Glutamatergic neuron (in vitro differentiated cells): Measurements from ENCODE around the gene MAPKAP1. TPM values are rescaled to one million over a fixed set of nuclear protein-coding genes. Genes with fewer than 3 reads are reported as not detected.

Experiments used
- DNase-seq: peaks from one replicate; pipeline ENCODE4 v3.0.0; 2022
- H3K27ac Mint-ChIP-seq: one replicate; pipeline ENCODE4 v1.8.0; 2020; ENCODE audit warnings: mild to moderate bottlenecking, mixed read lengths, inconsistent platforms; ENCODE audit not compliant: unreplicated experiment
- H3K27me3 Mint-ChIP-seq: one replicate; pipeline ENCODE4 v1.8.0; 2020; ENCODE audit warnings: mild to moderate bottlenecking, moderate library complexity, mixed read lengths, inconsistent platforms; ENCODE audit not compliant: unreplicated experiment
- H3K36me3 Mint-ChIP-seq: one replicate; pipeline ENCODE4 v1.8.0; 2020; ENCODE audit warnings: mild to moderate bottlenecking, mixed read lengths, inconsistent platforms; ENCODE audit not compliant: unreplicated experiment
- H3K4me1 Mint-ChIP-seq: one replicate; pipeline ENCODE4 v1.8.0; 2020; ENCODE audit warnings: mild to moderate bottlenecking, low read depth, mixed read lengths, inconsistent platforms; ENCODE audit not compliant: unreplicated experiment
- H3K4me3 Mint-ChIP-seq: one replicate; pipeline ENCODE4 v1.8.0; 2020; ENCODE audit warnings: mild to moderate bottlenecking, mixed read lengths, inconsistent platforms; ENCODE audit not compliant: unreplicated experiment
- H3K9me3 Mint-ChIP-seq: one replicate; pipeline ENCODE4 v1.8.0; 2020; ENCODE audit warnings: mild to moderate bottlenecking, moderate library complexity, mixed read lengths, inconsistent platforms; ENCODE audit not compliant: unreplicated experiment
- total RNA-seq: library from RNA; stranded (reverse); fragmentation: NEBNext Ultra II Directional; extraction: Animal tissue kit (Norgen Biotek cat#: 25700); gene quantifications from one replicate; pipeline ENCODE4 v1.2.1, GENCODE V29; 2021; ENCODE audit not compliant: unreplicated experiment
- TF ChIP-seq, protein P1 (sequence below): fragments of 200-600 bp; sonication (generic); IDR thresholded peaks from one replicate; pipeline ENCODE4 v1.5.0; 2021; ENCODE audit not compliant: partially characterized antibody, unreplicated experiment

Gene MAPKAP1
- total RNA-seq, 1 donor from 2014 or later: 59.6 TPM

DNA sequence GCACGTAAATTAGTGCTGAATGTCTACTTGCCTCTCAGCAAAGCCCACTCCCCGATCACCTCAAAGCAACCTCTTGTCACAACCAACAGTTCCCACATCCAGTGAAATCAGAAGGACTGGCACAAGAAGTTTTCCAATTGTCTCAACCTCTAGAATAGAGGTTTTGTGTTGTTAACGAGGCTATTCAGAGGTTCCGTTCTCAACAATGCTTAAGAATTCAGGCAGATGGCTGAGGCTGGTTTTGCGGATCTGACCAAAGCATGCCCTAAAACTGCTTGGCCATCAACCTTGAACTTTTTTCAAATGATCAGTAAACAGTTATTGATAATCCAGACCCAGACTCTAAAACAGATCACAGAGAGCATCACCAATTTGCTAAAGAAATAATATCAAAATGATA is 52.9 kb downstream of the MAPKAP1 start:
- Mint-ChIP-seq H3K27me3 (no peaks in the 10 kb centered on the region), H3K36me3 (no peaks in the 10 kb centered on the region), H3K4me3 (peak overlapping the region; percentile 21), H3K9me3 (no peaks in the 10 kb centered on the region), H3K27ac (no peak overlapping the region), H3K4me1 (peaks cover 36% of the 10 kb centered on the region)
- TF ChIP-seq, protein P1, sequence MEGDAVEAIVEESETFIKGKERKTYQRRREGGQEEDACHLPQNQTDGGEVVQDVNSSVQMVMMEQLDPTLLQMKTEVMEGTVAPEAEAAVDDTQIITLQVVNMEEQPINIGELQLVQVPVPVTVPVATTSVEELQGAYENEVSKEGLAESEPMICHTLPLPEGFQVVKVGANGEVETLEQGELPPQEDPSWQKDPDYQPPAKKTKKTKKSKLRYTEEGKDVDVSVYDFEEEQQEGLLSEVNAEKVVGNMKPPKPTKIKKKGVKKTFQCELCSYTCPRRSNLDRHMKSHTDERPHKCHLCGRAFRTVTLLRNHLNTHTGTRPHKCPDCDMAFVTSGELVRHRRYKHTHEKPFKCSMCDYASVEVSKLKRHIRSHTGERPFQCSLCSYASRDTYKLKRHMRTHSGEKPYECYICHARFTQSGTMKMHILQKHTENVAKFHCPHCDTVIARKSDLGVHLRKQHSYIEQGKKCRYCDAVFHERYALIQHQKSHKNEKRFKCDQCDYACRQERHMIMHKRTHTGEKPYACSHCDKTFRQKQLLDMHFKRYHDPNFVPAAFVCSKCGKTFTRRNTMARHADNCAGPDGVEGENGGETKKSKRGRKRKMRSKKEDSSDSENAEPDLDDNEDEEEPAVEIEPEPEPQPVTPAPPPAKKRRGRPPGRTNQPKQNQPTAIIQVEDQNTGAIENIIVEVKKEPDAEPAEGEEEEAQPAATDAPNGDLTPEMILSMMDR: no peak
- DNase-seq: no peak

DNA sequence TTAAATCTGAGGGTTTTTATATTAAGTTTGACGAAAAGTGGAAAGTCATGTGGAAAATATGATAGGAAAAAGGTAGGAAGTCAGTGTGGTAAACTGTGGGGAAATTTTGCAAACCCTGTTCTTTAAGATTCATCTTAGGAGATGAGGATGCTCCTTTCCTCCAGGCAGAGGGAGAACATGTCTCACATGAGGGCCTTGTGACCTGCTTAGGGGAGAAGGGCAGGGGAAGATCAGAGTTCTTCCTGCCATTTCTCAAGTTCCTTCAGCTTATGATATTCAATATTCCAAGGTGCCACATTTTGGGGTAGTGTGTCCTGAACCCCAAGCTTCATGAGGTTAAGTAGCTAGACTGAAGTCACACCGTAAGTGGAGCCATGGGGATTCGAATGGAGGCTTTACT is 53.7 kb downstream of the MAPKAP1 start:
- Mint-ChIP-seq H3K4me3 (no peak overlapping the region), H3K9me3 (no peaks in the 10 kb centered on the region), H3K36me3 (no peaks in the 10 kb centered on the region), H3K27ac (no peak overlapping the region), H3K4me1 (peaks cover 36% of the 10 kb centered on the region), H3K27me3 (no peaks in the 10 kb centered on the region)
- DNase-seq: no peak
- TF ChIP-seq, protein P1: no peak

DNA sequence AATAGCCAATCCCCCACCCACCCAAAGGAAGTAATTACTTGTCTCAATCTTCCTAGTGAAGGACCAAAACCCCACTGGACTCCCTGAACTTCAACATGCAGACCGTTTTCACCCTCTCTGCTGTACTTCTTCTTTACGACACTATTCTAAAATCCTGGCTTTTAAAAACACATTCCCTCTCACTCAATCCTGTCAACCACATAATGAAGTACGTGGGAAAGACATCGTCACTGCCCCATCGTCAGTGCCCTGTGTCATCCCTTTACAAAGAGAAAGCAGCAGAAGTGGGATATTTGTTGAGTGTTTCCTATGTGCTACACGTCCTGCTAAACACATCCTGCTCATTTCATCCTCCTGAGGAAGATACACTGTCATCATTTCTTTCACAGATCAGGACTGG is 54.2 kb downstream of the MAPKAP1 start:
- no peak for DNase-seq
- no peaks in the 10 kb centered on the region for H3K36me3 Mint-ChIP-seq
- no peak overlapping the region for H3K27ac Mint-ChIP-seq
- no peaks in the 10 kb centered on the region for H3K27me3 Mint-ChIP-seq
- no peak overlapping the region for H3K4me3 Mint-ChIP-seq
- peaks cover 38% of the 10 kb centered on the region for H3K4me1 Mint-ChIP-seq
- TF ChIP-seq, protein P1: no peak
- H3K9me3 Mint-ChIP-seq: no peaks in the 10 kb centered on the region

DNA sequence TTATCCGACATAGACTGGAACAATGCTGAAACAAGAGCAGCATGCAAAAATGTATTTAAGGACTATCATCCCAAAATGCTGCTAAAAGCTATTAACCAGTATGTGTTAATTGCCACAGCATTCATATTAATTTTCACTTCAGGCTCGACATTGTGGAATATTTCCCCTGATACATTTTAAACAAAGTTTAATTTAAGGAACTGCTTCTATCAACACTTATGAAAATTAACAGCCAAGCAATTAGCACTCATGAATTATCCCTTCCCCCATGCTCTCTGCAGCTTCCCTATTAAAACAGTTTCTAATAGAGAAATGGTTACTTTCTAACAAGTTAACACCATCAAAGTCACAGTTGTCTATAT is 54.8 kb downstream of the MAPKAP1 start:
- no peaks in the 10 kb centered on the region for H3K36me3 Mint-ChIP-seq
- no peaks in the 10 kb centered on the region for H3K27me3 Mint-ChIP-seq
- no peak for DNase-seq
- no peak overlapping the region for H3K27ac Mint-ChIP-seq
- H3K4me3 Mint-ChIP-seq: no peak overlapping the region
- H3K9me3 Mint-ChIP-seq: no peaks in the 10 kb centered on the region
- TF ChIP-seq, protein P1: no peak
- peaks cover 43% of the 10 kb centered on the region for H3K4me1 Mint-ChIP-seq

DNA sequence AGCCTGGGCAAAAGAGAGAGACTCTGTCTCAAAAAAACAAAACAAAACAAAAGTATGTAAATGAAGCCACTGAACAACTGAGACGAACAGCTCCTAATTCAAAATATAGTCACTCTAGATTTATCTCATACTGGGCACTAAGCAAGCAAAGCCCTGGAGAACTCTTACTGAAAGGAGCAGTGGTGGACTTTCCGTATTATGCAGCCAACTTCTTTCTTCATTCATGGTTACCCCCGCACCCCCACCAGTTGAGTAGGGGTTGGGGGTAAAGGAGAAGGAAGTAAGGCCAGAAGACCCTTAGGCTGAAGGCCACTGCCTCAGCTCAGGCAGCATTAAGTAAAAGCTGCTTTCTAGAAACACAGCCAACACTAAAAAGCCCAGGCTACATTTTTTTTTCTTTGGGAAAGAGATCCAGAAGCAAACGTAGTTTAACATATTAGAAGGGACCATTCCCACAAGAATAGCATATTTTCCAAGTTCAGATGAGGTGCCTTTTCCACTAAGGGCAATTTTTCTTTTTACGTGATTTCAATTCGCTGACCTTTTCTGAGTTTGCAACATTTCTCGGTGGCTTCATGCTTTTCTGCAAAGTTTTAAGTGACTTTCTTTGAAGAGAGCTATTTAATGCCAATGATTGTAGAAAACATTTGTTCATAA is 55.3 kb downstream of the MAPKAP1 start:
- H3K4me1 Mint-ChIP-seq: peaks cover 46% of the 10 kb centered on the region

More for the DNA sequence above, 55.3 kb downstream of the MAPKAP1 start:
- Mint-ChIP-seq H3K9me3 (peaks cover 1% of the 10 kb centered on the region), H3K27me3 (no peaks in the 10 kb centered on the region), H3K36me3 (no peaks in the 10 kb centered on the region), H3K27ac (no peak overlapping the region), H3K4me3 (no peak overlapping the region)
- DNase-seq: no peak
- TF ChIP-seq, protein P1: no peak
